NCI-H187 treated with DMSO at 0.1 percent for 48 hours (cell line): ENCODE measurements around the gene SURF6.
"Not testable (repeated sequence)": the region's sequence is repeated elsewhere in the genome, so short reads cannot be mapped to it uniquely, and the experiment has no call there.

Experiments
- DNase-seq: peaks from one replicate; lab custom pipeline; 2025; lab: John Stamatoyannopoulos, UW

The SURF6 gene

GRCh38 chr9:133335924-133336811 lies at the start of gene SURF6:
Gene SURF6 (minus strand): TSS chr9:133336188. CDS start chr9:133336132, 56 bp downstream.
- DNase-seq: peak; percentile 50

- DNase-seq: no peak
Observed at GRCh38 chr9:133385452-133385851, 49.5 kb upstream of the SURF6 start.

- no peak for DNase-seq
Observed at GRCh38 chr9:133384736-133385321, 48.8 kb upstream of the SURF6 start.

- DNase-seq: no peak
Observed at GRCh38 chr9:133383438-133383837, 47.5 kb upstream of the SURF6 start.

GRCh38 chr9:133382507-133383141 lies 46.6 kb upstream of the SURF6 start:
- DNase-seq: no peak

GRCh38 chr9:133380734-133381133 lies 44.7 kb upstream of the SURF6 start:
- no peak for DNase-seq

- no peak for DNase-seq
Observed at GRCh38 chr9:133379153-133380086, 43.4 kb upstream of the SURF6 start.

GRCh38 chr9:133378408-133378962 lies 42.5 kb upstream of the SURF6 start:
- DNase-seq: no peak

GRCh38 chr9:133377721-133378216 lies 41.8 kb upstream of the SURF6 start:
- DNase-seq: no peak

- not testable (repeated sequence) for DNase-seq
Observed at GRCh38 chr9:133377280-133377679, 41.3 kb upstream of the SURF6 start.

- DNase-seq: peak; percentile 15
Observed at GRCh38 chr9:133375724-133376654, 40.0 kb upstream of the SURF6 start, which contains the start of the genes STKLD1 and SURF4. Gene STKLD1 (plus strand): TSS chr9:133376366. CDS start chr9:133376474, 108 bp downstream. Gene SURF4 (minus strand): TSS chr9:133376060. CDS start chr9:133375969, 91 bp downstream.

- DNase-seq: no peak
Observed at GRCh38 chr9:133375116-133375723, 39.2 kb upstream of the SURF6 start.

- DNase-seq: no peak
Observed at GRCh38 chr9:133374612-133375115, 38.7 kb upstream of the SURF6 start.

- DNase-seq: no peak
Observed at GRCh38 chr9:133372144-133372543, 36.2 kb upstream of the SURF6 start.

- DNase-seq: no peak
Observed at GRCh38 chr9:133371261-133371711, 35.3 kb upstream of the SURF6 start.

GRCh38 chr9:133370685-133371084 lies 34.7 kb upstream of the SURF6 start:
- no peak for DNase-seq

GRCh38 chr9:133369933-133370332 lies 33.9 kb upstream of the SURF6 start:
- DNase-seq: no peak

- DNase-seq: no peak
Observed at GRCh38 chr9:133369422-133369821, 33.4 kb upstream of the SURF6 start.

- no peak for DNase-seq
Observed at GRCh38 chr9:133368249-133368881, 32.4 kb upstream of the SURF6 start.
